T-helper 17 cell (primary cell): ENCODE measurements around the gene SPATA9. TPM values are rescaled to one million over a fixed set of nuclear protein-coding genes. Genes with fewer than 3 reads are reported as not detected.
A peak's percentile ranks its signal among the peaks of the same experiment; 100 is the strongest.

ENCODE experiments used
- ATAC-seq: fragments of 150-1000 bp; cut with Tn5 transposase; 2 replicates; pipeline ENCODE4 v1.10.0; 2021; ENCODE audit warnings: mild to moderate bottlenecking, moderate library complexity
- DNase-seq, 3 donors: peaks; one replicate each; pipeline versions ENCODE4 v3.0.0 to v3.0.0-alpha.2; 2020 to 2021
- H3K9me3 ChIP-seq: one replicate; pipeline ENCODE4 v1.7.0; 2013; ENCODE audit warnings: low read length, mild to moderate bottlenecking; ENCODE audit not compliant: control insufficient read depth, poor library complexity, severe bottlenecking
- H3K27ac Mint-ChIP-seq: one replicate; pipeline ENCODE4 v1.8.0; 2022; ENCODE audit warnings: mild to moderate bottlenecking, moderate library complexity, mixed read lengths
- H3K27me3 Mint-ChIP-seq: one replicate; pipeline ENCODE4 v1.8.0; 2022; ENCODE audit warnings: mixed read lengths
- H3K36me3 Mint-ChIP-seq: one replicate; pipeline ENCODE4 v1.8.0; 2022; ENCODE audit warnings: low read depth, mixed read lengths
- H3K4me1 Mint-ChIP-seq: one replicate; pipeline ENCODE4 v1.8.0; 2022; ENCODE audit warnings: mild to moderate bottlenecking, mixed read lengths
- H3K4me3 Mint-ChIP-seq: one replicate; pipeline ENCODE4 v1.8.0; 2022; ENCODE audit warnings: mild to moderate bottlenecking, moderate library complexity, mixed read lengths
- total RNA-seq, 4 donors: library from RNA in 2 of 4; stranded (reverse) in 2 of 4; gene quantifications; one replicate each; pipeline ENCODE4 v1.2.3 and lab custom pipeline; 2022 to 2026

SPATA9 gene
- total RNA-seq, 2 donors from 2014 or later = not detected

- Mint-ChIP-seq H3K27me3 (no peaks in the 10 kb centered on the region), H3K36me3 (peaks cover 3% of the 10 kb centered on the region), H3K27ac (peak overlapping the region; percentile 91), H3K4me1 (peaks cover 48% of the 10 kb centered on the region), H3K4me3 (peak overlapping the region; percentile 93)
- DNase-seq = peak in 2 of 3 donors; percentile 31 to 42
- H3K9me3 ChIP-seq = no peaks in the 10 kb centered on the region
- peak; percentile 80 for ATAC-seq
These were observed 60.8 kb downstream of the SPATA9 start for GRCh38 chr5:95621839-95622629.

- no peaks in the 10 kb centered on the region for H3K9me3 ChIP-seq
- DNase-seq (peak; percentile 24 to 42 (median 31)), ATAC-seq (peak; percentile 45)
- Mint-ChIP-seq H3K27ac (peak overlapping the region; percentile 91), H3K36me3 (peaks cover 3% of the 10 kb centered on the region), H3K4me1 (peaks cover 52% of the 10 kb centered on the region), H3K27me3 (no peaks in the 10 kb centered on the region), H3K4me3 (peak overlapping the region; percentile 93)
These were observed 61.6 kb downstream of the SPATA9 start for GRCh38 chr5:95620870-95621838.

- Mint-ChIP-seq H3K4me1 (peaks cover 53% of the 10 kb centered on the region), H3K36me3 (peaks cover 3% of the 10 kb centered on the region), H3K27me3 (no peaks in the 10 kb centered on the region), H3K4me3 (peak within 1 kb of the TSS; percentile 95), H3K27ac (peak within 1 kb of the TSS; percentile 95)
- ATAC-seq (peak; percentile 66), DNase-seq (peak; percentile 49 to 64 (median 55))
- H3K9me3 ChIP-seq = no peaks in the 10 kb centered on the region
These were observed 62.5 kb downstream of the SPATA9 start, which contains the start of gene GPR150 for GRCh38 chr5:95620030-95620869. GPR150 (plus strand) TSS chr5:95620087; CDS start chr5:95620276, 189 bp downstream.

- Mint-ChIP-seq H3K27ac (peak overlapping the region; percentile 95), H3K4me1 (peaks cover 57% of the 10 kb centered on the region), H3K36me3 (peaks cover 4% of the 10 kb centered on the region), H3K4me3 (peak overlapping the region; percentile 95), H3K27me3 (no peaks in the 10 kb centered on the region)
- no peak for DNase-seq
- ATAC-seq = no peak
- no peaks in the 10 kb centered on the region for H3K9me3 ChIP-seq
These were observed 63.2 kb downstream of the SPATA9 start for GRCh38 chr5:95619514-95620029.

GRCh38 chr5:95619096-95619495 lies 63.7 kb downstream of the SPATA9 start:
- Mint-ChIP-seq H3K4me1 (peaks cover 57% of the 10 kb centered on the region), H3K4me3 (peak overlapping the region; percentile 95), H3K27ac (peak overlapping the region; percentile 95), H3K36me3 (peaks cover 5% of the 10 kb centered on the region), H3K27me3 (no peaks in the 10 kb centered on the region)
- no peak for ATAC-seq
- no peak for DNase-seq
- no peaks in the 10 kb centered on the region for H3K9me3 ChIP-seq

GRCh38 chr5:95617057-95617456 lies 65.7 kb downstream of the SPATA9 start:
- Mint-ChIP-seq H3K4me1 (peaks cover 44% of the 10 kb centered on the region), H3K4me3 (peak overlapping the region; percentile 22)

GRCh38 chr5:95615164-95615467 lies 67.7 kb downstream of the SPATA9 start:
- H3K4me1 Mint-ChIP-seq = peaks cover 39% of the 10 kb centered on the region
- ATAC-seq (no peak), DNase-seq (no peak)
- peaks cover 5% of the 10 kb centered on the region for H3K36me3 Mint-ChIP-seq
- no peaks in the 10 kb centered on the region for H3K9me3 ChIP-seq
- peak overlapping the region; percentile 65 for H3K27ac Mint-ChIP-seq
- H3K4me3 Mint-ChIP-seq = no peak overlapping the region
- no peaks in the 10 kb centered on the region for H3K27me3 Mint-ChIP-seq

More at GRCh38 chr5:95617057-95617456, 65.7 kb downstream of the SPATA9 start:
- Mint-ChIP-seq H3K27me3 (no peaks in the 10 kb centered on the region), H3K27ac (no peak overlapping the region), H3K36me3 (peaks cover 5% of the 10 kb centered on the region)
- DNase-seq (no peak), ATAC-seq (no peak)
- H3K9me3 ChIP-seq = no peaks in the 10 kb centered on the region

GRCh38 chr5:95613514-95613913 lies 69.3 kb downstream of the SPATA9 start:
- no peak for DNase-seq
- no peak for ATAC-seq
- no peaks in the 10 kb centered on the region for H3K9me3 ChIP-seq
- Mint-ChIP-seq H3K4me3 (no peak overlapping the region), H3K27ac (no peak overlapping the region), H3K27me3 (no peaks in the 10 kb centered on the region), H3K36me3 (peaks cover 5% of the 10 kb centered on the region), H3K4me1 (peaks cover 26% of the 10 kb centered on the region)

GRCh38 chr5:95611396-95611795 lies 71.4 kb downstream of the SPATA9 start:
- Mint-ChIP-seq H3K27ac (no peak overlapping the region), H3K4me3 (no peak overlapping the region), H3K27me3 (no peaks in the 10 kb centered on the region), H3K36me3 (peaks cover 2% of the 10 kb centered on the region), H3K4me1 (peaks cover 14% of the 10 kb centered on the region)
- ATAC-seq (no peak), DNase-seq (no peak)
- H3K9me3 ChIP-seq = no peaks in the 10 kb centered on the region

GRCh38 chr5:95610546-95610945 lies 72.2 kb downstream of the SPATA9 start:
- Mint-ChIP-seq H3K27ac (no peak overlapping the region), H3K4me3 (no peak overlapping the region)

GRCh38 chr5:95609711-95610110 lies 73.1 kb downstream of the SPATA9 start:
- Mint-ChIP-seq H3K4me1 (peaks cover 7% of the 10 kb centered on the region), H3K27ac (no peak overlapping the region), H3K36me3 (peaks cover 2% of the 10 kb centered on the region), H3K27me3 (no peaks in the 10 kb centered on the region), H3K4me3 (no peak overlapping the region)
- H3K9me3 ChIP-seq = no peaks in the 10 kb centered on the region
- ATAC-seq (no peak), DNase-seq (no peak)

More at GRCh38 chr5:95610546-95610945, 72.2 kb downstream of the SPATA9 start:
- ATAC-seq (no peak), DNase-seq (no peak)
- Mint-ChIP-seq H3K27me3 (no peaks in the 10 kb centered on the region), H3K36me3 (peaks cover 2% of the 10 kb centered on the region), H3K4me1 (peaks cover 12% of the 10 kb centered on the region)
- no peaks in the 10 kb centered on the region for H3K9me3 ChIP-seq
